Stimulated activated CD4-positive, alpha-beta T cell treated with anti-CD3 and anti-CD28 coated beads, Interleukin-15, amount 100 ng/mL, for 48 hours (primary cell): ENCODE results near the gene DNAJB6.
A peak's percentile ranks its signal among the peaks of the same experiment; 100 is the strongest.

ENCODE experiments used
- DNase-seq, 2 donors: peaks; one replicate each; pipeline ENCODE4 v3.0.0-alpha.2; 2020; ENCODE audit warnings: low read depth in 2 of 2

DNAJB6 gene

DNA sequence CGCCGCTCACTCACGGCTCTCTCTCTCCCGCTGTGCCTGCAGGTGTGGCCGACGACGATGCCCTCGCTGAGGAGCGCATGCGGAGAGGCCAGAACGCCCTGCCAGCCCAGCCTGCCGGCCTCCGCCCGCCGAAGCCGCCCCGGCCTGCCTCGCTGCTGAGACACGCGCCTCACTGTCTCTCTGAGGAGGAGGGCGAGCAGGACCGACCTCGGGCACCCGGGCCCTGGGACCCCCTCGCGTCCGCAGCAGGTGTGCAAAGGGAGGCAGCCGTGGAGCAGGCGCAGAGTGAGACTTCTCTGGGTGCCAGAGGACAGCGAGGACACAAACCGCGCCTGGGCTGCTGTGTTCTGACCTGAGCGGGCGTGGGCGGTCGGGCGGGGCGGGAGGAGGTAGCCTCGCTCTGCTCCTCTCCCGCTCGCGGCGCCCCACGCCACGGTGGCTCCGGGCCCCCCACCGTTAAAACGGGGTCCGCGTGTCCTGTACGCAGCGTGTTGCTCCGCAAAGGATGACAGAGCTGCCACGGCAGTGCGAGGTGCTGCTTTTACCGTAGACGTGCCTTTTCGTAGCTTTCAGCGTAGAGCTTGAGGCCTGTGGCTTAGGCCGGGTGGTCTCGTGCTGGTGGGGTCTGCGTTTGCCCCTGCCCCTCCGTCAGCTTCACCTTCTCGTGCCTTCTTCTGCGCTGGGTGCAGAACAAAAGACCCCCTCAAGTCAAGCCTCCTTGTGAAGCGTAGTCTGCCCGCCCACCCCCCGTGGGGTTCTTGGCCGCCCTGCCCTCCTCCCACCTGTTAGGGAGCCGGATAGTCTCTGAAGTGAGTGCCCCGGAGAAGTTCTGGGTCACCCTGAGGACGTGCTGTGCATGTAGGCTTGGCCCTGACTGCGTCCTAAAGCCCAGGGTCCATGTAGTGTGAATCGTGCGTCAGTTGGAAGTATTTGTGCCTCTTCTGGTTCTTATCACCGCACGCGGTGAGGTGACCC, 73.2 kb downstream of the DNAJB6 start:
- DNase-seq: no peak

DNA sequence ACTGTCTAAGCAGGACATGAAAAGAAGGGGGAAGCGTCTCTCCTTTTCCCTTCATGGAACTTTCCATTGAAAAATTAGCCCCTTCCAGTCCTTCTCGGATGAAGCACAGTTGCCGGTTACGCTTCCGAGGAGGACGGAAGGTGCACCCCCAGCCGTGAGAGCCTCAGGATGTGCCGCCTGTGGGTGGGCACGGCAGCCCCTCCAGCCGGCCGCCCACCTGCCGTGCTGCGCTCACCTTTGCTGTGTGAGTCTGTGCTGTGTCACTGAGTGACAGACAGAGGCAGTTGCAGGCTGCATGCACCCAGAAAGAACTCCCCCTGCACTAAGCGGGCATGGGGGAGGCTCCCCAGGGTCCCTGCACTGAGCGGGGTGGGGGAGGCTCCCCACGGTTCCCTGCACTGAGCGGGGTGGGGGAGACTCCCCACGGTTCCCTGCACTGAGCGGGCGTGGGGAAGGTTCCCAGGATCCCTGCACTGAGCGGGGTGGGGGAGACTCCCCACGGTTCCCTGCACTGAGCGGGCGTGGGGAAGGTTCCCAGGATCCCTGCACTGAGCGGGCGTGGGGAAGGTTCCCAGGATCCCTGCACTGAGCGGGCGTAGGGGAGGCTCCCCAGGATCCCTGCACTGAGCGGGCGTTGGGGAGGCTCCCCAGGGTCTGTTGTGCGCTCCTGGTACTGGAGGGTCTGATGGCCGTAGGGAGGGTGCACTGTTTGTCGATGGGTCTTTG, 74.2 kb downstream of the DNAJB6 start:
- DNase-seq: no peak

DNA sequence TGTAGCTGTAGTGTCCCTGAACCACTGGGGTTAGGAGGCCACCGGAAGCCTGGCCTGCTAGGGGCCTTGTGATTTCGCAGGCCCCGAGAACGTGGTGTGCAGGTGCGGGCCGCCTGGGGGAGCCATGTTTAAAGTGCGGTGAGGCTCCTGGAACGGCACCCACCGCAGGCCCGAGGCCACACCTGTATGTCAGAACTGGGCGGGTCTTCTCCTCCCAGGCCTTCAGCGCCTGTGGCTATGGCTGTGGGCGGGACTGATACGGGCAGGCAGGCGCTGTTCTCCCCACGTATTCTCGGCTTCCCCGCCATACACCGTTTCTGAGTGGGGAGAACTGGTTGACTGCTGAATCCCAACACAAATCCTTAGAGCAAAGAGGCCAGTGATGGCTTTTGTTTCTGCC, 74.8 kb downstream of the DNAJB6 start:
- DNase-seq: peak; percentile 10 to 35

DNA sequence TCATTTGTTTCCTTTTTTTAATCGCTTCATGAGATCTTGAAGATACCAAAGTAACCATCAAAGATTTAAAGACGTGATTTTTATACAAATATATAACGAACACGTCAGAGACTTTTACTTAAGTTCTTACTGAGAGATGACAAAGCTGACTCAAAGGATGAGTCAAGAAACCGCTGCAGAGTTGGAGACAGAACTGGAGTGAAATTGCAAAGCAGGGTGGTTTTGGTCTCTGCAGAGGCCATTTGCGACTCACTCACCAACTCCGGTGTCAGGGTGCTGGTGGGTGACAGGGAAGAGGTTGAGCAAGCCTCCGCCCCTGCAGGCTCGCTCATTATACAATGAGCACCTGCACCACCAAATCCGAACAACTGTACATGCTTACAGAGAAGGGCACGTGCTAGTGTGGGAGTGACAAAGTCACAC, 75.2 kb downstream of the DNAJB6 start:
- DNase-seq: peak; percentile 57 to 59

DNA sequence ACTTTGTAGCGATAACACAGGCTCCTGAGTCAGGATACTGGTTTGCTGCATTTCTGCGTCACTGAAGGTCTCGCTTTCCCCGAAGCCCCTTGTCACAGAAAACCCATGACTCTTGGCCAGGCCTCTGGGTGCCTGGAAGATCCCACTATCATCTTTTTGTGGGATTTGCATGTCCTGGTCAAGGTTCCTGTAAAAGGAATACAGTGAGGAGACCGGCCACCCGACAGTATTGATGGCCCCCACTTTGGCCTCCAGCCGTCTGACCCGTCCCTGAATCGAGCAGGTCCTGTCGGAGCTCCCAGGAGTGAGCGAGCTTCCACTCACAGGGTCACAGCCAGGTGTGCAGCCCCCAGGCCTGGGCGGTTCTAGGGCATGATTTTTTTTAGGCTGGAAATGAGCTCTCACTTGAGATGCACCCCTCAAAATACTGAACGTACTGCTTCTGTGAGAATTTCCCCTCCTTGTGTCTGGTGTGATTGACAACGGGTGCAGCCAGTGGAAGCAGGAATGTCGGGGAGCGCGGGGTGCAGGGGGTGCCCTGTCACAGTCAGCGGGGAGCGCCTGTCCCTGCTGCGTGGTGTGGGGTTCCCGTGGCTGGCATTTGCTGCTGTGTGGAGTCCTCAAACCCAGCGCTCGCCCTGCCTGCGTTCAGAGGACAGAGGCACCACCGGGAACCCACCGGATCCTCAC, 75.8 kb downstream of the DNAJB6 start:
- no peak for DNase-seq

DNA sequence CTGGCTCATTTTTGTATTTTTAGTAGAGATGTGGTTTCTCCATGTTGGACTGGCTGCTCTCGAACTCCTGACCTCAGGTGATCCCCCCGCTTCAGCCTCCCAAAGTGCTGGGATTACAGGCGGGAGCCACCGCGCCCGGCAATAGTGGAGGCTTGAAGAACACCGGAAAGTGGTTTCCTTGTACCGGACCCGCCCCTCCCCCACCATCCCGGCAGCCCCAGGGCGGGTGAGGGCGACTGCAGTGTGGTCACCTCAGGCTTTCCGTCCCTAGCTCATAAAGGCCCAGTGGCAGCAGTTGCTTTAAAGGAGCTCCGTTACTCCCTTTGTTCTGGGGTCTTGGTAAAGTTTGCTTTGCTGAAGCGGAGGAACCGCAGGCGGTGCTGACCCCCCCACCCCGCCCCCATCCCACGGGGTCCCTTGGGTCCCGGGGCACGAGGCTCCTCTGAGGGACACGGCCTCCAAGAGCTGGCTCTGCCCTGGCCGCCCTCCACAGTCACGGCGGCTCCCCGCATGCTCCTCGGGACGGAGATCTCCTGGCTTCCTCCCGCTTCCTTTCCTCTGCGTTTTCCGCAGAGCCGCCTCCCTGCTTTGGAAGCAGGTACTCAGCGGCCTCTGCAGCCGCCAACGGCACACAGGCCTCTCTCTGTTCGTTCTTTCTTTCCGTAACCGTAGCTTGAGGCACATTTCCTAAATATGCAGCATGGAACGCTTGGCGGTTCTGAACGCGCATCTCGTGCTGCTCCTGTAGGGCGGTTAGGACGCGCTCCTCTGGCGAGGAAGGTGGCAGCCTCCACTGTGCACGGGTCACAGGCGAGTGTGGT, 77.3 kb downstream of the DNAJB6 start:
- DNase-seq: no peak

DNA sequence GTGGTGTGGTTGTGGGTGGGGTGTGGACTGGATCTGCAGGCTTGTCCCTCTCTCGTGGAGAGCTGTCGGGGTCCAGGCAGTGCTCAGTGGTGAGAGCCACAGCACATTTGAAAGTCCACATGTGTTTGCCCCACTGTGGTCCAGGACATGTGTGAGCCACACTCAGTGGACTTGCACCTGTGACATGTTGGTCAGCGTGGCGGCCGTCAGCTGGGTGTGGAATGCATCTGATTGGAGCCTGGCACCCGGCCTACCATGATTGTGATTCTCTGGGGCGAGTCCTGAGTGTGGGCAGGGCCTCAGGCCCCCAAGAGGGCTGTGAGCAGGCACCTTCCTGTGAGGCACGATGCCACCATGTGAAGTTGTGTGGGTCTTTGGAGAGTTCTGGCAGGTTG, 77.9 kb downstream of the DNAJB6 start:
- no peak for DNase-seq

DNA sequence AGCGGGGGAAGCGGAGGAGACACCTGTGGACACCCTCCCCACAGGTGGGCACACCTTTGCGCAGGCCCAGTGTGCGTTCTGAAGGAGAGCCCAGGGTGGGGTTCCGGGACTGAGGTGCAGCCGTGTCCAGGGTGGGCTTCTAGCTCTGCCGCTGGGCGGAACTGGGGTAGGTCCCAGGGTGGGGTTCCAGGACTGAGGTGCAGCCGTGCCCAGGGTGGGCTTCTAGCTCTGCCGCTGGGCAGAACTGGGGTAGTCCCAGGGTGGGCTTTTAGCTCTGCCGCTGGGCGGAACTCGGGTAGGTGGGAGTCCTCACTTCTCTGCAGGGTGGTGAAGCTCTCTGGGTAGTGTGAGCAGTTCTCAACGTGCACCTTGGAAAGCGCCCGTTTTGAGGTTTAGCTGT, 78.7 kb downstream of the DNAJB6 start:
- DNase-seq: no peak

DNA sequence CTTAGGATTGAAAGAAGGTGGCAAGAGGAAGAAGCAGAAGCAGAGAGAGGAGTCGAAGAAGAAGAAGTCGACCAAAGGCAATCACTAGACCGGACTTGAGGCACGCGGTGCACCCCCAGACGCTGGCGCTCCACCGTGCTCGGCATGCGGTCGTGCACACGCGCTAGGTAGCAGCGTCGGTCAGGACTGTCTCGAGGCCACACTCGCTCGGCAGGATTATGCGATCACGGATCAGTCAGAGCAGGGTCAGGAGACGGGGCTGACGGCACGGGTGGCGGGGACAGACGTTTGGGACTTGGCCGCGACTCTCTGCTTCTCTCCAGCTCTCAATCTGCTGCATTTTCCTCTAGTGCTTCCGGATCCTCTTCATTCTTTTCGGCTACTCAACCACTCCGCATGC, 79.2 kb downstream of the DNAJB6 start:
- no peak for DNase-seq

DNA sequence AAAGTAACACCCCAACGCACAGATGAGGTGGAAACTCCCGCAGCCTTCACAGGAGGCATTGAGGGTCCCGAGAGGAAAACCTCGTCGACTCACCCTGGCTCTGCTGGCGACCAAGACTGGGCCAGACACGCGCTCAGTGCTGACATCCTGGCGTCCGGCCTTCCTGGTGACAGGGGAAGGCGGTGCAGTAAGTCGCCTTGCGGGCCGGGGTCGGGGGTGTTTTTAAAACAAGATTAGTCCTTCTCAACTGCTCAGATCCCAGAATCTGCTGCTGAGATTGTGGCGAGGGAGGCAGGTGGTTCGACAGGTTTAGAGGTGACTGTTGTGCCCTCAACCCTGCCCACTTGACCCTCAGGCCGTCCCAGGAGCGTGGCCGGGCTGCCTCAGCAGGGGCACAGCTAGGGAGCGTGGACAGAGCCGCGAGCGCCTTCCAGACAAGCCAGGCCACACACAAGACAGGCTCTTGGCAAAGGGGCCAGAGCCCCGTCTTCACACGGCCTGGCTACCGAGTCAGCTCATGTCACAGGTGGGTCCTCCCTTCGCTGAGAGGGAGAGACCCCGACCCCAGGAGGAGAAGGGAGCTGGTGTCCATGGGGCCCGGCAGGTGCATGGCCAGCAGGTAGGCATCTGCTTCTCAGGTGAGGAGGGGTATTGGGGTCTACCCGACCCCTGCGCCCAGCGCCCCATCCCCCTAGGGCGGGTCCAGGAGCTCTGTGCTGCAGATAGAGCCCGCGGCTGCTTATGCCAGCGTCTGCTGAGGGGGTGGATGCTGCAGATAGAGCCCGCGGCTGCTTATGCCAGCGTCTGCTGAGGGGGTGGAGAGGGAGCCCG, 81.6 kb downstream of the DNAJB6 start:
- no peak for DNase-seq

DNA sequence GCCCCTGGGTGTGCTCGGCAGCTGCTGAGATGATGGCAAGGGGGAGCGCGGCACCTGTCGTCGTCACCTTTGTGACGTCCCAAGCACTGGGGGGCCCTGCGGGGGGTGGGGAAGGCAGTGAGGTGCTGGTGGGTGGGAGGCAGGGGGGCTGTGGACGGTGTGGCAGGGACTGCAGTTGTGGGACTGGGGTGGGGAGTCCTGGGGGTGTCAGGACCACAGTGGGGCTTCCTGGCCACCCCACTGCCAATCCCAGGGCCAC, 82.2 kb downstream of the DNAJB6 start:
- DNase-seq: no peak

DNA sequence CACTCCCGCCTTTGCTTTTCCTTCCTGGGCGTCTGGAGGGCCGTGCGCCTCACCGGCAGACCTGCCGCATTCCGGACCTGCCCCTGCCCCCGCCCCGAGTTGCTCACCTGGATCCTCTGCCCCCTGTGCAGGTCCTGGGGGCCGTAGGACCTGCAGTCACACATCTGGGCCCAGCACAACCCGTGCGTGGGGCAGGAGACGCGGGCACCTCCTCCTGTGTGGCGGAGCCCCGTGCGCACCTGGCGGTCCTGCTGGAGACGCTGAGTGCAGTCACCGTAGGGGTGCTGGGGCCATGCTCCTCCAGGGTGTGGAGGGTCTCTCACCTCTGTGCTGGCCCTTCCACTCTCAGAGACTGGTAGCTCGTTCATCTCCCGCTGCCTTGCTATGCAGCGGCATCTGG, 85.5 kb downstream of the DNAJB6 start:
- DNase-seq: no peak

DNA sequence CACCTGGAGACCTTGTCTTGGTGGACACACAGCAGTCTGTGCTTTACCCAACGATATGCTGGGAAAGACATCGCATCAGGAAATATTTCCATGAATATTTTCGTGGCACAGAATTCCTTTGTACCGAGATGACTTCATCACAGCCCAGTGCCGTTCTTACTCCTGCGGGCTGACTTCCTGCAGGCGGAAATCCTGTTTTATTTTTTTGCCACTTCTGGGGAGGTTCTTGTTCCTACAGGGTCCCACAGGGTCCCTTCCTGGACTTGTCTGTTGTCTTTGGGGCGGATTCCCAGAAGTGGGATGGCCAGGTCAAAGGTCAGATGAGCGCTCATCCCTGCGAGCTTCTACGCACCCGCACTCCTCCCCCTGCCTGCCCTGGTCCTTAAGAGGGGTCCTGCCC, 86.5 kb downstream of the DNAJB6 start:
- DNase-seq: no peak

DNA sequence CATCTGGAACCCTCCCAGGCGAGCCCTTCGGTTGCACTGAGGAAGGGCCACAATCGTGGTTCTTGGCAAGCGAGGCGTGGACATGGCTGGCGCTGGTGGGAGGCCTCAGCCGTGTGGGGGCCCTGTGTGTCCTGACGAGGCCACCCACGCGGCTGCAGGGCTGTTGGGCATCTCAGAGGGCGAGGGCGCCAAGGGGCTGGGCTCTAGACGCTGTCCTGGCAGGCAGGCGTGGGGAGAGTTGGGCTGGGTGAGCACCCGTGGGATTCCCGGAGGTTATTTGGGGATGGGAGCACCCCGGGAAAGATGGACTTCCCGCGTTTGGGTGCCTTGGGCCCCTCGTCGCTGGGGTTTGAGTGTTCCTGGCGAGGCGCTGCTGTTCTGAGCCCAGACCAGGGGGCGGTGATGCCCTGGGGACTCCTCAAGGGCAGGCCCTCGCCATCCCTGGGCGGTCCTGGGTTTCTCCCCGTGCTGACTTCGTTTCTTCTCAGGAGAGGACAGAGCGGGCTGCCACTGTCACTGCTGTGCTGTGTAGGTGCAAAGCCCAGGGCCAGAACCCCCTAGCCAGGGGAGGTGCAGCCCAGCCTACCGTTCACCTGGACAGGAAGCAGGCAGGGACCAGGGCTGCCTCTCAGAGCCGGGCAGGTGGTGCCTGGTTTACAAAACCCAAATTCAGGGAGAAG, 87.2 kb downstream of the DNAJB6 start:
- DNase-seq: no peak

DNA sequence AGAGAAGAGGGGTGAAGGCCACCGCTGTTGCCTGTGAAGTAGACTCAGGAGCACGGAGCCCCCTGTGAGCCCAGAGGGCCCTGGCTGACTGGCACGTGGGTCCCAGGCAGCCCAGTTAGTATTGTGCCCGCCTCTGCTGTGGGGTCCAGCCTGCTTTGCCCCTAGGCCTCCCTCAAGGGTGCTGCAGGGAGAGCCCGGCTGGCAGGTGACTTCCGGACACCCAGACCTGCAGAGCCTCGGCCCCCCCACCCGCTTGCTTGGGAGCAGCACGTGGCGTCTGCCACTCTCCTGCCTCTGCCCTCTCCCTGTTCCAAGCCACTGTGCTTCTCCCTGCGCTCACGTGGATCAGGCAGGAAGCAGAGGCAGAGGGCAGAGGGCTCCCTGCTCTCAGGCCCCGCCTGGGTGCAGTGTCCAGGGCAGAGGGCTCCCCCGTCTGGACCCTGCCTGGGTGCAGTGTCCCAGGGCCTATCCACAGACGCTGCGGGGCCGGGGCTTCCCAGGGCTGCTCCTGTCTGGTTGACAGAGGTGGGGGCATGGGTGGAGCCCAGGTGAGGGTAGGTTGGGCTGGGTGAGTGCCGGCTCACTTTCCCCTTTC, 88.4 kb downstream of the DNAJB6 start:
- no peak for DNase-seq

DNA sequence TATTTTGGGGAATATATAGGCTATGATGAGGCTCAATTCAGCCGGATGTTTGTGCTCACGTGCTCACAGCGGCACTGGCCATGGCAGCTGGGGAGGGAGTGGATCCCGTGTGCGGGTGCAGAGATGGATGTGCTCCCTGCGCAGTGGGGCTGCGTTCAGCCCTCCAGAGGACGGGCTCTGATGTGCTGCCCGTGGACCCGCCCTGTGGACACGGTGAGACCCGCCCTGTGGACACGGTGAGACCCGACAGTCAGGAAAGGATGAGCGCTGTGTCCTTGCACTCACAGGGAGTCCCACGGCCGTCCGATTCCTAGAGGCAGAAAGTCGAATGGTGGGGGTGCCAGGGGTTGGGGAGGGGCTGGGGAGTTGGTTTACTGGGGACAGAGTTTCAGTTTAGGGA, 89.0 kb downstream of the DNAJB6 start:
- no peak for DNase-seq

DNA sequence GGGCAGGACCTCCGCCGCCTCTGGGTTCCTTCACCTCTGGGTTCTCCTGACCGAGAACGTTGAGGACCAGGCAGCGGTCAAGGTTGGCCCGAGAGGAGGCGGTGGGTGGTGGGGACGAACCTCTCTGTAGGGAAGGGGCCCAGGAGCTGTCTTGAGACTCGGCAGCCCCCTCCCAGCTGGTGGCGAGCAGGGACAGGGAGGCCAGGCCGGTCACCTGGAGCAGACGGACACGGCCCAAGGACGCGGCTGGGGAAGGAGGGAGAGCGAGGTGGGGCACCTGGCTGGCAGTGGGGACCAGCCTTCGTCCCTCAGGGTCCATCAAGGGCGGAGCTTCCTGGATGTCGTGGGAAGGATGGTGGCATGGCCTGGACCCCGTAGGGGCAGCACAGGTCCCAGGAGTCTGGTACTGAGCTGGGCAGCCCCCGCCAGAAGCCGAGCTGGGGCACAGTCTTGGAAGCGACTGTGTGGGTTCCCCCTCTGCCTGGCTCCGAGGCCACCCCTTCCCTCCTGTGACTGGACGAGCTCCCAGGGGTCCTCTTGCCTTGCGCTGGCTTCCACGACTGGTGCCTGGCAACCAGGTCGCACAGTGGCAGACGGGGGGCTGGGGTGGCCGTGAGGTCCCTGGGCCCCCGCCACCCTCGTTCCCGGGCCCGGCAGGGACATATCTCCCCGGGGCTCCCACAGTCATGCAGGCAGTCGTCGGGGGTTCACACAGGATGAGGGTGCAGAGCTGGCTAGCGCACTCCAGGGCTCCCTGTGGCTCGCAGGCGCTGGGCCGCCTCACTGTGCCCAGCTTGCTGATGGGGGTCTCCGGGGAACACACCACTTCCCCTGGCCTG, 89.9 kb downstream of the DNAJB6 start:
- no peak for DNase-seq

DNA sequence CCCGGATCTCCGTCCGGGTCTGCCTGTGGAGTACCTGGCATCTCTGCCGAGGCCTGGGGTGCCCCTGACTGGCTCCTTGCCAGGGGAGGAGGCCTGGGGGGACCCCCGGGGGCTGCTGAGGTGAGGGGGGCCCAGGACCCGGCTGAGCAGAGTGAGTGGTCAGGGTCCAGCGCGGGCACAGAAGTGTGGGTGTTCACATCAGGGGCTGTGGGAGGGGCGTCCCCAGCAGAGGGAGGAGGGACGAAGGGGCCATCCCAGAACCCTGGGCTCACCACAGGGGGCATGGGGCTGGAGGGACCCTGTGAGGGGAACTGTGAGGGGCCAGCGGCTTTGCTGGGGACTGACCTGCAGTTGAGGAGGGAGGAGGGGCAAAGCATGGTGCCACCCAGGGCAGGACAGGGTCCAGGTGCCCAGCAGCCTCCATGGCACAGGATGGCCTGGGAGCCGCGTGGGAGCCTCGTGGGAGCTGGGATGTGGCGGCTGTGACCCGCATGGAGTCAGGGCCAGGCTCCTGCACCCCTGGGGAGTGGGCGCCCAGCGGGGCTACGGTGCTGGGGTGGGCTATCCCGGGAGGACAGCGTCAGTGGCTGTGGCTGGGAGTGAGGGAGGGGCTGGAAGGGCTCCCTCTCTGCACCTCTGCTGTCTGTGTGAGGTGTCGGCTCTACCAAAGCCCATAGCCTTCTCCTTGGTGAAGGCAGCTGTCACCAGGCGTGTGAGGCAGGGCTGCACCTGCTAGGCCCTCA, 91.2 kb downstream of the DNAJB6 start:
- DNase-seq: no peak
